Activated CD8-positive, alpha-beta memory T cell treated with anti-CD3 and anti-CD28 coated beads, Interleukin-2, amount 50 U/mL, for 24 hours (primary cell): Measurements from ENCODE around the gene NUP210L.

ENCODE experiments used
- DNase-seq: peaks from one replicate; pipeline ENCODE4 v3.0.0-alpha.2; 2020; ENCODE audit errors: extremely low read depth

The NUP210L gene

DNA sequence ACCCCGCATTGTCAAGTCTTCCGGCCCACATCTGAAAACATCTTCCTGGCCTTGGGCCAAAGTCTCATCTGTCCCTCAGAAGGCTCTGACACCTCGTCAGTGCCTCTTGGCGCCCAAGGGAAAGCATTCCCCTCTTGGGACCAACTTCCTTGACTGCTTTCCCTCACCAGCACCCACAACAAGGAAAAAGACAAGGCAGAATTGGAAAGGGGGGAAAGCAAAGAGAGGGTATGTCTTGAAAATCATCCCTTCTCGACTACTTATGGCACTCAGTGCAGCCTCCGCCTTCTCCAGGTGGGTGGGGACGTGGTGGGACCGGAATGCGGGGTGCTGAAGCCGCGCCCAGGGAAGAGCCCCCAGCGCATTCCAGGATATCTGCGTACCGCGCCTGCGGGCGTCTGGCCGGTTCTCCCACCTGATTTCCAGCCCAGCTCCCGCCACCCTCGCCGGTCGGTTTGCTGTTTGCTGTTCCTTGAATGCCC lies 191.0 kb downstream of the NUP210L start:
- no peak for DNase-seq

GRCh38 chr1:153963030-153963849 lies 191.6 kb downstream of the NUP210L start, which contains the start of gene SLC39A1:
Gene SLC39A1, minus strand, starts transcription at chr1:153963537. Its CDS starts 822 bp downstream, at chr1:153962715.
- DNase-seq: peak; percentile 93

DNA sequence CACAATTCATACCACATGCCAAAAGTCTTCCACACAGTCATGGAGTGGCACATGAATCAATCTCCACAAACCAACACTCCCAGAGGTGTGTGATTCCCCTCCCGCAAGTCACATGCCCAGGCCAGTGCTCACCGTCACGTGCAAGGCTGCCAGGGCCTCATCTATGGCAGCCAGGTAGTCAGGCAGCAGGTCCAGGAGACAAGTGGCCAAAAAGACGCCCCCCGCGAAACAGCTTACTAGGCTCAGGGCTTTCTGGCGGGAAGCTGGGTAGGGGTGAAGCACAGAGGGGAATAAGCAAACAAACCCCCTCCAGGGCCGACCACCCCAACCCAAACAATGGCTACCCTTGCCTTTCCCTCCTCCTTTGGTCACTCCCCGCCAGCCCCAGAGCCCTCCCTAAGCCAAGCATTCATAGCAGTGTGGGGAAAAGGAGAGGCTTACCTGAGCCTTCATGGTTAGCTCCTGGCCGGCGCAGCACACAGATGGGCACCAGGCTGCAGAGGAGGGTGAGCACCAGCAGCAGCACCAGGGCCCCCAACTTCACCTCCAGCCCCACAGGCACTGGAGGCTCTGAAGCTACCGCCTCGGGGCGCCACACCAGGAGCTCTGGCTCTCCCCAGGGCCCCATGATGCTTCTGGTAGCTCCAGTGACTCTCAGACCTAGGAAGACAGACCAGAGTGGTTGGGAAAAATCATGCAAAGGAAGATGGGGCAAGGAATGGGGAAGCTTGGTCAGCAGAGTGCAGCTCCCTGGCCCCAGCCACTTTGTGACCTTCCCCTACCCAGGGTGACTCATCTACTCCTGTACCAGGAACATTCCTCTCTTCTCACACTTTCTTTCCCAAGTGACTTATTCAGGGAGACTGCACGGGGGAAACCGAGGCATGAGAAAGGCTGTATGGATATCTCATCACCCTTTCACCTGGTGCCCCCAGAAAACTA lies 192.5 kb downstream of the NUP210L start:
- DNase-seq: no peak

DNA sequence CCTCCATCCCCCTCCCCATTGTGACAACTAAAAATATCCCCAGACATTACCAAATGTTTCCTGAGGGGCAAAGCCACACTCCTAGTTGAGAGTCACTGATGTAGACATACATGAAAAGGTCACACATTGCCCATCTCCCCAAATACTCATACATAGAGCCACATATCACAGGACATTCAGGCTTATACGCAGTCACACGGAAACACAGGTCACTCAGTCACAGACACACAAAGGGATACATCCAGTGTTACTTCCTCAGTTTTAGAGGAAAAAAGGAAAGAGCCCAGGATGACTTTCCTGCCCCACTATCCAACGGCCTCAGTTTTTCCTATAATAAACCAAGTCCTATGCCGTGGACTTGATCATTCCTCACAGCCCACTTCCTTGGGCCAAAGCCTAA lies 193.5 kb downstream of the NUP210L start:
- DNase-seq: no peak

DNA sequence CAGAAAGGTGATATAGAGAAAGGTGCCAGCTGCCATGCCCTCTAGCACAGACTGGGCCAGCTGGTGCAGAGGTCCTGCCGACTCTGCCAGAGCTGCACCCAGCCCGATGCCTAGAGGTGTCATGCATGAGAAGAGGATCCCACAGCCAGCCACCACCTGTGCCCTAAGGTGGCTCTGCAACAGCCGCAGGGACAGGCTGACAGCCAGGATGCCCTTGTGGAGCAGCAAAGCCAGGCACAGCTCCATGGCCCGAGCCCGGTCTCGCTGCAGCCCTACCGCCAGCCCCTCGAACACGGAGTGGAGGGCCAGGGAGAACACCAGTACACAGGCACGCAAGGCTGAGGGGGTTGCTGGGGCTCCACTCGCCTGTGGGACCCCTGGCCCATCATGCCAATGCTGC lies 194.7 kb downstream of the NUP210L start:
- no peak for DNase-seq

DNA sequence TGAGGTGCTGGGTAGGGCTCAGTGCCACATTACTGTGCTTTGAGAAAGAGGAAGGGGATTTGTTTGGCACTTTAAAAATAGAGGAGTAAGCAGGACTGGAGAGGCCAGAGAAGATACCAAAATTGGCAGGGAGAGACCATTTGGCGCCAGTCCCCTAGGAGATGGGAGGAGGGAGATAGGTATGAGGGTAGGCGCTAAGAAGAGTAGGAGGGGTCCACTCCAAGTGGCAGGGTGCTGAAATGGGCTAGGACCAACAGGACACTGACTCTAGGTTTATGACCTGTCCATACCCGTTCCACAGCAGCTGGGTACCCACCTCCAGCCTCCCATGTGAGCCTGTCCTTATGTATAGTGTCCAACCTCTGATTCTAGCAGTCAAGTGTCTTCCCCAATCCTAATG lies 195.4 kb downstream of the NUP210L start:
- DNase-seq: no peak

GRCh38 chr1:153958961-153959260 lies 196.0 kb downstream of the NUP210L start:
- DNase-seq: no peak

DNA sequence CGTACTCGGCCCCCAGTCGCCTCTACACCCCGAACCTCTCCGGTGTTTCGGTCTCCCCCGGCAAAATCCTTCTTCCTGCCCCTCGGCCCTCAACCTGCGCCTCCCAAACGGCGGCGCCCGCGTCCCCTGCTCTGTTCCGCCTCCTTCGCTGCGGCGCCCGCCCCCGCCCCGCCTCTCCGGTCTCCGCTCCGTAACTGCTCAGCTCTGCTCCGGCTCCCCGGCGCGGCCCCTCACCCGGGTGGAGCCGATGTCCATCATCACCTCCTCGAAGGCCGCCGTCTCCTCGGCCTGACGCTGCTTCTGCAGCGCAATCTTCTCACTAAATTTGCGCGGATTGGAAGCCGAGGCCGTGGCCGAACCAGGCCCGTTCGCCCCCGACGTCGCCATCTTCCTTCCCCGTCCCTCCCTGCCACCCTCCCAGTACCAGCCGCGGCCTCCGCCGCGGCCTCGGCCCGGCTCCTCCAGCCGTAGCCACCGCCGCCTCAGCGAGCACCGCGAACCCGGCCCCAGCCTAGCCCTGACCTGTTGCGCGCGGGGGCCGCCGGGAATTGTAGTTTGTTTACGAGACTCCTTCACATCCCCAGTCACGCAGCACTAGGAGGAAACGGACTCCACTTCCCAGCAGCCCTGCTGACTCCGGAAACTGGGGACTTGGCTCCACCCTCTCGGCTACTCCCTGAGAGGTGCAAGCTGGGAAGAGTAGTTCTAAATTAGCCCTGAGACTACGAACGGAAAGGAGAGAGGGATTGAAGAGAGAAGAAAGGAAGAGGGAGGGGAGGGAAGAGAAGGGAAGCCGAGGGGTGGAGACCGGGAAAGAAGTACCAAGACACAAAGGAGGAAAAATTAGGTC lies 196.5 kb downstream of the NUP210L start, which contains the start of gene CRTC2:
Gene CRTC2 (minus strand): TSS at position 502 of the 850 bp plus-strand sequence. CDS start 115 bp downstream, at position 387.
- peak; percentile 96 for DNase-seq

DNA sequence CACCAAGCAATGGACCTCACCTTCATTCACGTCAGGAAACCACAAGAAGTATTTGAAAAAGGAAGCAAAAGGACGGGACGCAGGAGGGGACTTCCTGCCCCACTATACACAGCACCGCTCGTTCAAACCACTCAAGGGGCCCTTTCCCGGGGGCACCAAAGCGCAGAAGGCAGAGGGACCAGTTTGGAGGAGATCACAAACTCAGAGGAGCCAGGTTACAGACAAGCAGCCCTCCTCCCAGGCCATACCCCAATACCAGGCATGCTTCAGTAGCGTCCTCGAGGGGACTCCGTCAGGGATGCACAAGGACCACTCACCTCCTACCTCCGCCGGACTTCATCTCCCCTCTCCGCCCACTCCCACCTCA lies 197.1 kb downstream of the NUP210L start:
- DNase-seq: no peak

- DNase-seq: no peak
These were observed 197.7 kb downstream of the NUP210L start for GRCh38 chr1:153956997-153957715.

DNA sequence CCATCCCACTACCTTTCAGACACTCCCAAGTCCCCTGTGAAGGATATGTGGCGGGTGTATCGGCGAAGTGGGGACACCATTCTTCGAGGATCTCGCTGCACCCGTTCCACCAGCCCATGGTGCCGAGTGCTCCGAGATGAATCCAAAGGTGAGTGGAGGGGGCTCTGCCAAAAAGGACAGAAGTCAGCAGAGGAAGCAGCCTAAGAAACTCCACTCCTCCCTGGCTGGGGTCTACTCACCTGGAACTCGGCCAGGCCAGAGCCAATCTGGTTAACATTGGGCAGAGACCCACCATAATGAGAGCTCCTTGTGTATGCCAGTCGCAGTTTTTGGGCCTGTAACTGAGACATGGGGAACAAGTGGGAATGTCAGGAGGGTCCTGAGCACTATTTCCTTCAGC lies 200.0 kb downstream of the NUP210L start:
- DNase-seq: no peak

DNA sequence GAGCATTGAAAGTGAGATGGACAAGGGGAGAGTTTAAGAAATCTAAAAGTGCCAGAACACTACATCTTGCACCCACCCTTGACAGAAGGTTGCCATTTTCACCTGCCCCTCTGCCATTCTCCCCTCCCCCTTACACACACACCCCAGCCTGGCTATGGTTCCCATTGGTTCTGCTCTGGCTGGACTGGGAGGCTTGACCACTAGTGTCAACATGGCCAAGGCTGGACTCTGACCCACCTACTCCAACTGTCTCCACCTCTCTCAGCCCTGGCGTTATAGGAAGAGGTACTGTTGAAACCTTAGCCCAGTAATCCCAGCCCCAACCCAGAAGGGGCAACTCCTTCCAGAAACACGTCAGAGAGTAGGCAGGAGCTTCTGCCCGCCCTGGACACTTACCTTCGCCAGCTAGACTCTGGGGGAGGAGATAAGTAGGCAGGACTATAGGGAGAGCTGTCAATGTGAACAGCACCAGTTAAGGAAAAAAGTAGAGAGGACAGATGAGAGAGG lies 201.0 kb downstream of the NUP210L start:
- no peak for DNase-seq

DNA sequence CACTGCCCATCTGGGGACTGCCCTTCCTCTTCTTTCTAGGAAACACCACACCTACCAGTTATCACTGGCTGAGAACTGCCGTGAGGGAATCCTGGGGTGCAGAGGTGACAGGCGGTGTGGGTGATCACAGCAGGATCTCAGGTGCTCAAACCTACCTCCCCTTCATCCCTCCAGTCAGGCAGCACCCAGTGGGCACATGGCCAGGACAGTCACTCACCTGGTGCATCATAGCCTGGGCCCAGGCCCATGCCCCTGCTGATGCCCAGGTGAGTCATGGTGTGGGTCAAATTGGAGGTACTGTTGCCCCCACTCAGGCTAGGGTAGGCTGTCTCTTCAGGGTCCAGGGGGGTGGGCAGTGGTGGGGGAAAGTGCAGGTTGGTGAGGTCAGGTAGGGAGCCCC lies 203.1 kb downstream of the NUP210L start:
- DNase-seq: no peak

DNA sequence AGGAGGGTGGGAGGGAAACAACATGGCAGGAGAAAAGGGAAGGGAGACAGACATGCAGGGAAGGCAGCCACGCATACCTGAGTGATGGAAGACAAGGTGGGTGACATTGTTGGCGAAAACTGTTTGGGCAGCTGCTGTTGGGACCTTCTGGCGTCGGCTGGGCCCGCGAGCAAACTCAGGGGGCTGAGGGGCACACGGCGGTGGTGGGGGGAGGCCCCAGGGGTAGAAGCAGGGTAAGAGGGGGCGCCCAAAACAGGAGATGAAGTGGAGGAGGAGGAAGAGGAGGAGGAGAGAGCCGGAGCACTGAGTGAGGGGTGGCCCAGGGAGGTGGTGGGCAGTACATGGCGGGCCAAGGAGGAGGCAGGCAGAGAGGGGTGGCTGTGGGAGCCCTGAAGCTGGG lies 203.7 kb downstream of the NUP210L start:
- no peak for DNase-seq

DNA sequence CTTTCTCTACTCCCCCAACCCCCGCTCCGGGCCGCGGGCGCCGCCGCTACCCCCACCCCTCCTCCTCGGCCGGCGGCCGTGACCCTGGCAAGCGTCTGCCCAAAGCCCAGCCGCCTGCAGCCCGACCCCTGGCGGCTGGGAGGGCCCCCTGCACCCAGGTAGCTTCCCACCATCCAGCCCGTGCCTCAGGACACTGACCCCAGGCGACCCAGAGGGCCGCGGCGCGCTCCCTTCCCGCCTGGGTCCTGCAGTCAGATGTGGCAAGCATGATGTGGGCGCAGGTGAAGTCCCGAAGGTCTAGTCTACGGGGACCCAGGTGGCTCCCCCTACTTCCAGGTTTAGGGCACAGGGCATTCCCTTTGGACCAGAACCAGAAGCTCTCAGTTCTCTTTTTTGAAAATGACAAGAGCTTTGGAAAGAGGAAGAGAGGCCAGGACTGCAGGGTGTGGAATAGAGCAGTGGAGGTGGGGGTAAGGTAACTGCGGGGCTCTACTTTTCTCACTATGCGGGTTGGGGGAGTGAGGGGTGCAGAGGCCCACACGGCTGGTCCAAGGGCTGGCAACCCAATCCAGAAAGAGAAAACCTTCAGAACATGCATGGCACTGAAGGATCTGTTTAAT lies 208.1 kb downstream of the NUP210L start, which contains the start of gene DENND4B:
Gene DENND4B (minus strand): TSS at position 97 of the 620 bp plus-strand sequence. CDS start 2,344 bp downstream, outside the sequence.
- no peak for DNase-seq

GRCh38 chr1:153945795-153946621 lies 208.9 kb downstream of the NUP210L start:
- DNase-seq: no peak

DNA sequence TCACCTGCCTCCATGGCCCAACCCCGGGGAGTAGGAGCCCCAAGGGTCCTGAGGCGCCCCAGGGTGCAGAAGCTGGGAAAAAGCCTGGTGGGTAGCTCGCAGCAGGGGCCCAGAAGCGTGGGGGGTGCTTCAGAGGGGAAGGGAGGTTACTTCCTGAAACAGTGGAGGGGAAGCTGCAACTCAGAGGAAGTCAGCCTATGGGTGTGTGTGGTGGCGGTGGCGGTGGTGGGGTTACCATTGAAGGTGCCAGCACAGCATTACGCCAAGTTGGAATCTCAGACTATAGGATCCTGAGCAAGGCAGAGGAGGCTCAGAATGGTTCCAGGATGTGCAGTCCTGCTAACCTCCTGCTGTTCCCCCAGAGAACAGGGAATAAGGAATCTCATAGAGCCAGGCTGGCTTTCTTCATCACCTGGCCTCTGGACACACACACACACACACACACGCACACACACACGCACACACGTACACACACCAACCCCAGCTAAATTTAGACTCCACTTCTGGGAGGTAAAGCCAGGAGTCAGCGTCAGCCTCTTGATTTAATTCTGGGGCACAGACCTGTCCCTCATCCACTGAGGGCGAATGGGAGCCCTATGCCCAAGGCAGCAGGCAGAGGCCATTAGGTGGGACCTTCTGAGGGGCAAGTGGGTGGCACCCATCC lies 209.6 kb downstream of the NUP210L start:
- DNase-seq: no peak

DNA sequence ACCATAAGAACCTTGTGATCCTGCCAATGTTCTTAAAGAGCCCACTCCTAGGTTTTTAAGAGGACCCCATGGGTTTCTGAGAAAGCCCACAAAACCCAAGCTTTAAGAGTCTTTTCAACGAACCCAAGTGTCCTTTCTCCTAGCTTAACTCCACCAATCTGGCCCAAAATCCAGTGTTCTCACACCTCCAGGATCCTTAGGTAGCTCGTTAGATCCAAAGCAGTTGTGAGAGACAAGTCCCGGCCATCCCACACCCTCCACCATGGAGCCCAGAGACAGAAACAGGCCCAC lies 210.1 kb downstream of the NUP210L start:
- no peak for DNase-seq
